Osteoblast (primary cell): Measurements from ENCODE around the gene ATRAID. TPM values are rescaled to one million over a fixed set of nuclear protein-coding genes. Genes with fewer than 3 reads are reported as not detected.

ENCODE experiments used
- DNase-seq: peaks from one replicate; pipeline ENCODE4 v3.0.0; 2011; ENCODE audit warnings: low spot score, mixed read lengths; ENCODE audit not compliant: insufficient read length; ENCODE audit errors: missing footprints
- H2AFZ ChIP-seq: 2 replicates; pipeline ENCODE4 v1.6.0; 2011; ENCODE audit warnings: mild to moderate bottlenecking, low read length
- H3K27ac ChIP-seq: 2 replicates; pipeline ENCODE4 v1.5.1; 2011; ENCODE audit warnings: mild to moderate bottlenecking, low read depth, low read length, moderate library complexity
- H3K27me3 ChIP-seq: 2 replicates; pipeline ENCODE4 v1.6.0; 2012; ENCODE audit warnings: mild to moderate bottlenecking, control low read depth, inconsistent platforms, low read length, moderate library complexity; ENCODE audit not compliant: insufficient read depth
- H3K36me3 ChIP-seq: 2 replicates; pipeline ENCODE4 v1.5.1; 2011; ENCODE audit warnings: mild to moderate bottlenecking, low read length, control low read depth, moderate library complexity; ENCODE audit not compliant: insufficient read depth
- H3K4me1 ChIP-seq: 2 replicates; pipeline ENCODE4 v1.5.1; 2011; ENCODE audit warnings: mild to moderate bottlenecking, low read length, control low read depth, moderate library complexity; ENCODE audit not compliant: insufficient read depth
- H3K4me2 ChIP-seq: 2 replicates; pipeline ENCODE4 v1.6.0; 2011; ENCODE audit warnings: mild to moderate bottlenecking, low read length; ENCODE audit not compliant: insufficient read depth
- H3K4me3 ChIP-seq: fragments of 200-600 bp; sonication (generic); 3 replicates; pipeline ENCODE4 v1.5.1; 2012; ENCODE audit warnings: mild to moderate bottlenecking, low read length, inconsistent platforms; ENCODE audit not compliant: insufficient read depth
- H3K79me2 ChIP-seq: 2 replicates; pipeline ENCODE4 v1.6.0; 2012; ENCODE audit warnings: mild to moderate bottlenecking, low read length, control low read depth, inconsistent platforms; ENCODE audit not compliant: insufficient read depth
- H3K9me3 ChIP-seq: 2 replicates; pipeline ENCODE4 v1.5.1; 2011; ENCODE audit warnings: low read depth, low read length, control low read depth
- H4K20me1 ChIP-seq: 2 replicates; pipeline ENCODE4 v1.6.0; 2012; ENCODE audit warnings: mild to moderate bottlenecking, low read length, control low read depth; ENCODE audit not compliant: insufficient read depth
- total RNA-seq: library from RNA; depleted of rRNA; stranded (reverse); fragments of >200 nt; gene quantifications from 2 replicates; pipeline ENCODE4 v1.2.3, GENCODE V29; 2012
- TF ChIP-seq, protein P1 (sequence below): IDR thresholded peaks from 2 replicates; pipeline ENCODE4 v1.5.1; 2011; ENCODE audit warnings: mild to moderate bottlenecking, low read depth, low read length, moderate library complexity; ENCODE audit errors: extremely low read depth

Gene ATRAID
- total RNA-seq, 1 donor, result 198 TPM

DNA sequence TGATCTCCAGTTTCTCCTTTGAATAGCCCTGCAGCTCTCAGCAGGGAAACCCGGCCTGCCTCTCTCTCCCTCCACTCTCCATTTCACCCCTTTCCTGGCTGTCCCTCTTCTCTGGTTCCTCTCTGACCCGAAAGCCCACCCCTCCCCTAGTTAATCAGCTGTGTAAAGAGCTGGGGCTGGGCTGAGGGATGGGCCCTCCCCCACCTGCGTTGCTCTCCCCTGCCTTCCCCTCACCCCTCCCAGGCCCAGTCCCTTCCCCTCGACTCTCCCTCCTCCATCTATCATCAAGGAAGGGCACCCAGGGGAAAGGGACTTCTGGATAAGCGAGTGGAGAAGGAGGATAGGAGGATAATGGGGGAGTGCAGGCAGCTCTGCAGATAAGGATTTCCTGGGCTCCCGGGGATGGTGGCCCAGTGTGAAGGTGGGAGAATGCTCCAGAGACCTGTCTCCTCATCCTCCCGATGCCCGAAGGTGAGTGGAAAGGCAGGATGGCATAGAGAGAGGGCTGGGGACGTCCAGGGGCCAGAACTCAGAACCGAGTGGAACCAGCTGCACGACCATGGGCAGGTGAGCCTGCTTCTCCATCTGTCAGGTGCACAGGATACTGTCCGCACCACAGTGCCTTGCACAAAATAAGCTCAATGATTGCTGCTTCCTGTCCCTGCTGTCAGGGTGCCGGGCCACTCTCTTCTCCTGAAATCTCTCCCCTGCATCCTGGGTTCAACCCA, 39.0 kb downstream of the ATRAID start:
- Histone ChIP-seq H3K4me3 (no peak overlapping the region), H3K4me2 (no peak overlapping the region), H3K4me1 (peaks cover 24% of the 10 kb centered on the region), H4K20me1 (no peaks in the 10 kb centered on the region), H3K9me3 (no peaks in the 10 kb centered on the region), H2AFZ (no peak overlapping the region), H3K27me3 (no peaks in the 10 kb centered on the region), H3K27ac (no peak overlapping the region), H3K79me2 (no peaks in the 10 kb centered on the region), H3K36me3 (no peaks in the 10 kb centered on the region)
- TF ChIP-seq, protein P1, sequence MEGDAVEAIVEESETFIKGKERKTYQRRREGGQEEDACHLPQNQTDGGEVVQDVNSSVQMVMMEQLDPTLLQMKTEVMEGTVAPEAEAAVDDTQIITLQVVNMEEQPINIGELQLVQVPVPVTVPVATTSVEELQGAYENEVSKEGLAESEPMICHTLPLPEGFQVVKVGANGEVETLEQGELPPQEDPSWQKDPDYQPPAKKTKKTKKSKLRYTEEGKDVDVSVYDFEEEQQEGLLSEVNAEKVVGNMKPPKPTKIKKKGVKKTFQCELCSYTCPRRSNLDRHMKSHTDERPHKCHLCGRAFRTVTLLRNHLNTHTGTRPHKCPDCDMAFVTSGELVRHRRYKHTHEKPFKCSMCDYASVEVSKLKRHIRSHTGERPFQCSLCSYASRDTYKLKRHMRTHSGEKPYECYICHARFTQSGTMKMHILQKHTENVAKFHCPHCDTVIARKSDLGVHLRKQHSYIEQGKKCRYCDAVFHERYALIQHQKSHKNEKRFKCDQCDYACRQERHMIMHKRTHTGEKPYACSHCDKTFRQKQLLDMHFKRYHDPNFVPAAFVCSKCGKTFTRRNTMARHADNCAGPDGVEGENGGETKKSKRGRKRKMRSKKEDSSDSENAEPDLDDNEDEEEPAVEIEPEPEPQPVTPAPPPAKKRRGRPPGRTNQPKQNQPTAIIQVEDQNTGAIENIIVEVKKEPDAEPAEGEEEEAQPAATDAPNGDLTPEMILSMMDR, result no peak
- DNase-seq, result peak; percentile 32

DNA sequence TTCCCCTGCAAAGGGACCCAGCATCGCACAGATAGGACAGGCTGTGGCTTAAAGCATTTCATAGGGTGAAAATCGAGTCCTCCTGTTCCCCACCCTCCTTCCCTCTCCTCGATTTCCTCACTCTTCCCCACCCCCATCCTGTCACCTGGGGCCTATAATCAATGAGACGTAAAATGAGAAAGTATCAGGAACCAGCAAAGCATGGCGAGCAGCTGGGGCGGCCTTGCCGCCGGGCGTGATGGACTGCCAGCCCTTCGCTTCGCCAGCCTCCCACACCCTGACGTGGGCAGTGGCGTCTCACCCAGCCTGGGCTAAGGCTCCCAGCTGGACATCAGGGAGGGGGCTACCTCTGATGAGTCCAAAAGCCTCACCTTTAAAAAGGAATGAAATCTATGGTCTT, 39.9 kb downstream of the ATRAID start:
- peak; percentile 25 for DNase-seq
- TF ChIP-seq, protein P1, result no peak
- Histone ChIP-seq H2AFZ (no peak overlapping the region), H3K79me2 (no peaks in the 10 kb centered on the region), H3K27me3 (no peaks in the 10 kb centered on the region), H3K36me3 (no peaks in the 10 kb centered on the region), H3K4me1 (peaks cover 31% of the 10 kb centered on the region), H3K4me3 (no peak overlapping the region), H4K20me1 (no peaks in the 10 kb centered on the region), H3K4me2 (no peak overlapping the region), H3K9me3 (no peaks in the 10 kb centered on the region), H3K27ac (no peak overlapping the region)

DNA sequence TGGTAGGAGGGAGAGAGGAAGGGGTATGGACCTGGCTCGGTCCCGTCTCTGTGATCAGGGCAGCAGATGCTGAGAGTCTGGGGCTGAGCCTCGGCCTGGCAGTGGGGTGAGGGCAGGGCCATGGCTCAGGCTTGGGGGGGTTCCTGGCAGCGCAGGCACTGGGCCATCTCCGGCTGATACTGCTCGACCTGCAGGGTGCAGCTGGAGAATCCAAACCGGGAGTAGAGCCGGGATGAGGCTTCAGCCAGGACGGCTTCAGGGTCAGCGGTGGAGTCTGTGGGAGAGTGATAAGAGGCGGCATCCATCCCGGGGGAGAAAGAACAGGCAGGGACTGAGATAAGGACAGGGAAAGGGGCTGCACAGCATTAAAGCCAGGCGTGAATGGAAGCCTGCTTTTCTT, 43.3 kb downstream of the ATRAID start:
- peak overlapping the region; percentile 69 for H3K27ac ChIP-seq
- H3K4me3 ChIP-seq, result peak overlapping the region; percentile 35
- H3K4me2 ChIP-seq, result peak overlapping the region; percentile 72
- H2AFZ ChIP-seq, result no peak overlapping the region
- TF ChIP-seq, protein P1, result no peak
- peaks cover 8% of the 10 kb centered on the region for H3K27me3 ChIP-seq
- H4K20me1 ChIP-seq, result no peaks in the 10 kb centered on the region
- no peaks in the 10 kb centered on the region for H3K79me2 ChIP-seq
- no peaks in the 10 kb centered on the region for H3K9me3 ChIP-seq
- no peaks in the 10 kb centered on the region for H3K36me3 ChIP-seq
- DNase-seq, result peak; percentile 88
- peaks cover 18% of the 10 kb centered on the region for H3K4me1 ChIP-seq

DNA sequence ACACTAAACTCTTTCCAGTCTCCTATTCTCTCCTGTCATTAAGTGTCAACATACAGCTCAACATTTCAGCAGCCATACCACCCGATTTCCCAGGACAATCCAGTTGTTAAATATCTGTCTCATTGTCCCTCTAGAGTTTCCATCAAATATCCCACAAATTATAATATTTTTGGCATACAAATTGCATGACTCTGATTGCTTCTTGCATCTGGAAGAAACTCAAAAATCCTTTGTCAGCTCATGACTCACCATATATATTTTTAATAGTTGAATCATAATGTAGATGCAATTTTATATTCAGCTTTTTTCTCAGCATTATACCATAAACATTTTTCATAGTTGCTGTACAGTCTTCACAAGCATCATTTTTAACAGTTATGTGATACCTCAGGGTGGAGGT, 43.8 kb downstream of the ATRAID start:
- H3K27me3 ChIP-seq, result peaks cover 13% of the 10 kb centered on the region
- TF ChIP-seq, protein P1, result no peak
- no peaks in the 10 kb centered on the region for H3K79me2 ChIP-seq
- DNase-seq, result peak; percentile 95
- H4K20me1 ChIP-seq, result no peaks in the 10 kb centered on the region
- no peak overlapping the region for H2AFZ ChIP-seq
- no peaks in the 10 kb centered on the region for H3K9me3 ChIP-seq
- H3K4me2 ChIP-seq, result peak overlapping the region; percentile 72
- H3K36me3 ChIP-seq, result no peaks in the 10 kb centered on the region
- H3K27ac ChIP-seq, result peak overlapping the region; percentile 69
- H3K4me1 ChIP-seq, result peaks cover 18% of the 10 kb centered on the region
- peak overlapping the region; percentile 35 for H3K4me3 ChIP-seq
